Ovary (tissue), 9 donors: ENCODE measurements around the gene HOXB2. TPM values are rescaled to one million over a fixed set of nuclear protein-coding genes. Genes with fewer than 3 reads are reported as not detected.
A peak's percentile ranks its signal among the peaks of the same experiment; 100 is the strongest.

ENCODE experiments used
- DNase-seq, 5 donors: peaks; one replicate each; pipeline ENCODE4 v3.0.0-alpha.2; 2019 to 2020
- H3K27ac ChIP-seq, 2 donors: fragments of 200-600 bp; one replicate each; pipeline versions ENCODE4 v1.5.1 to v1.8.0; 2019 to 2022
- H3K27me3 ChIP-seq: fragments of 200-600 bp; one replicate; pipeline ENCODE4 v1.8.0; 2022
- H3K36me3 ChIP-seq: fragments of 200-600 bp; sonication (generic); one replicate; pipeline ENCODE4 v1.5.1; 2019
- H3K4me1 ChIP-seq: one replicate; pipeline ENCODE4 v1.8.1; 2013; ENCODE audit warnings: mild to moderate bottlenecking, moderate library complexity; ENCODE audit not compliant: insufficient read depth
- H3K4me3 ChIP-seq: fragments of 200-600 bp; sonication (generic); one replicate; pipeline ENCODE4 v1.5.1; 2017
- H3K9me3 ChIP-seq, 2 donors: fragments of 200-600 bp in 1 of 2; sonication (generic) in 1 of 2; one replicate each; pipeline versions ENCODE4 v1.5.1 to v1.8.1; 2013 to 2019; ENCODE audit warnings: mild to moderate bottlenecking in 1 of 2, moderate library complexity in 1 of 2
- CTCF ChIP-seq, 3 donors: fragments of 450-650 bp in 2 of 3; fragments of 200-600 bp in 1 of 3; IDR thresholded peaks; one replicate each; pipeline versions ENCODE4 v1.5.1 to v1.8.0; 2016 to 2022; ENCODE audit warnings: antibody characterized with exemption in 3 of 3, mild to moderate bottlenecking in 1 of 3
- EP300 ChIP-seq: sonication (generic); formaldehyde crosslinking; IDR thresholded peaks from one replicate; pipeline ENCODE4 v1.6.1; 2017; ENCODE audit warnings: antibody characterized with exemption
- POLR2A ChIP-seq: fragments of 450-650 bp; IDR thresholded peaks from one replicate; pipeline ENCODE4 v1.6.1; 2017; ENCODE audit warnings: antibody characterized with exemption, mild to moderate bottlenecking, moderate library complexity
- WGBS, 3 donors: extraction: QIAGEN DNeasy Blood & Tissue Kit in 1 of 3; methylation state at CpG; one replicate each; pipeline versions ENCODE4 v1.1.5 to v1.1.7; 2013 to 2017; 5-methylcytosine and 5-hydroxymethylcytosine counted together
- intact Hi-C, 4 donors: fragments of 100-400 bp; cut with DNase I; formaldehyde crosslinking; loops; one replicate each; pipeline versions ENCODE4 v1.11.0 to v1.15.1; 2022 to 2023
- microRNA counts: library from miRNA; unstranded; fragments of <30 nt; microRNA quantifications from one replicate; lab custom pipeline; 2016
- polyA plus RNA-seq, 2 donors: library from polyadenylated mRNA; stranded (reverse); fragments of 200-250 nt in 1 of 2; fragments of 350-450 nt in 1 of 2; fragmentation: Illumina TruSeq in 1 of 2; extraction: RNeasy Lipid Tissue Mini Kit (QIAGEN cat#74804) in 1 of 2; gene quantifications; one replicate each; pipeline ENCODE4 v1.2.3, GENCODE V29; 2013 to 2014
- total RNA-seq, 7 donors: library from RNA; depleted of rRNA in 2 of 7; stranded (reverse); fragments of >200 nt in 2 of 7; fragmentation: NEBNext Ultra II Directional in 3 of 7; extraction: Animal tissue kit (Norgen Biotek cat#: 25700) in 3 of 7; gene quantifications; one replicate each; pipeline versions ENCODE4 v1.1.0 to v1.2.4, GENCODE V29; 2016 to 2023
- donor health status: DM: no; HTN: no; CAD: no; lungs with moderate emphysema.
- donor health status: DM: no; HTN: no; CAD: no.
- donor health status: Bipolar disorder and iron deficiency.
- donor health status: DM: yes; HTN: yes; CAD: no.
- donor health status: DM: no; HTN: no; CAD: no.
- donor health status: DM: yes; HTN: yes; CAD: no.

Gene HOXB2
- total and polyA plus RNA-seq, 9 donors = 1.2 to 24.5 (median 7.0) TPM

DNA sequence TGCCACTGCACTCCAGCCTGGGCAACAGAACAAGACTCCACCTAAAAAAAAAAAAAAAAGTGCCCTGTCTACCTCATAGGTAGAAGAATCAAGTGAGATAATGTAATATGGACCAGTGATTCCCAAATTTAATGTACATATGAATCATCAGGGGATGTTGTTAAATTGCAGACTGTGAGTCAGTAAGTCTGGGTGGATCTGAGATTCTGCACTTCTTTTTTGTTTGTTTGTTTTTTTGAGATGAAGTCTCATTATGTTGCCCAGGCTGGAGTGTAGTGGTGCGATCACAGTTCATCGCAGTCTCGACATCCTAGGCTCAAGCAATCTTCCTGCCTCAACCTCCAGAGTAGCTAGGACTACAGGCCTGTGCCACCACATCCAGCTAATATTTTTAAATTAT lies 45.7 kb downstream of the HOXB2 start:
- Histone ChIP-seq H3K36me3 (no peaks in the 10 kb centered on the region), H3K4me3 (no peak overlapping the region), H3K27ac (no peak overlapping the region), H3K4me1 (no peaks in the 10 kb centered on the region), H3K27me3 (no peaks in the 10 kb centered on the region), H3K9me3 (peaks cover 0 to 1% of the 10 kb centered on the region in 2 donors)
- TF ChIP-seq POLR2A (no peak), CTCF (IDR thresholded peaks at IDR 0.05) (no peak), EP300 (no peak)
- WGBS, 3 donors = 97 to 99% (median 98%) methylated on average over 3 of the region's 3 CpGs
- intact Hi-C loops = no loop called here
- no peak for DNase-seq

- WGBS, 3 donors = 68 to 77% (median 68%) methylated on average over 6 of the region's 6 CpGs
- Histone ChIP-seq H3K4me1 (no peaks in the 10 kb centered on the region), H3K27me3 (no peaks in the 10 kb centered on the region), H3K4me3 (no peak overlapping the region), H3K36me3 (no peaks in the 10 kb centered on the region), H3K27ac (no peak overlapping the region), H3K9me3 (peaks cover 0 to 4% of the 10 kb centered on the region in 2 donors)
- TF ChIP-seq EP300 (no peak), POLR2A (no peak)
- intact Hi-C loops = no loop called here
- DNase-seq = no peak
Observed at GRCh38 chr17:48498164-48498850, 46.6 kb downstream of the HOXB2 start.

DNA sequence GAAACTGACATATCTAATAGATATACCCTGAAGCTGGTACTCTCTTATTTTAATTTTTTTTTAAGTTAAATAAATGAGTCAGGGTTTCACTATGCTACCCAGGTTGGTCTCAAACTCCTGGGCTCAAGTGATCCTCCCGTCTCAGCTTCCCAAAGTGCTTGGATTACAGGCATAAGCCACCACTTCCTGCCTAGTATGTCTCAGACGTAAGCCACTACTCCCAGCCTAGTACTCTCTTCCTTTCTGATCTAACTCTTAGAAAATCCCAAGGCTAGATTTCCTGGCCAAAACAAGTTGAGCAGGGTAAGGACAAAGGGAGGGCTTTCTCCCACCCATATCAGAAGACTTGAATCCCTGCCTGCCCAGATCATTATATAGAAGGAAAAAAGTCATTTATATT lies 47.8 kb downstream of the HOXB2 start:
- Histone ChIP-seq H3K4me3 (no peak overlapping the region), H3K27me3 (no peaks in the 10 kb centered on the region), H3K4me1 (peaks cover 3% of the 10 kb centered on the region), H3K27ac (no peak overlapping the region), H3K9me3 (peaks cover 0 to 4% of the 10 kb centered on the region in 2 donors), H3K36me3 (no peaks in the 10 kb centered on the region)
- TF ChIP-seq EP300 (no peak), CTCF (IDR thresholded peaks at IDR 0.05) (no peak), POLR2A (no peak)
- DNase-seq = no peak
- intact Hi-C loops = no loop called here
- 33 to 36% (median 33%) methylated on average over 2 of the region's 2 CpGs for WGBS, 3 donors

DNA sequence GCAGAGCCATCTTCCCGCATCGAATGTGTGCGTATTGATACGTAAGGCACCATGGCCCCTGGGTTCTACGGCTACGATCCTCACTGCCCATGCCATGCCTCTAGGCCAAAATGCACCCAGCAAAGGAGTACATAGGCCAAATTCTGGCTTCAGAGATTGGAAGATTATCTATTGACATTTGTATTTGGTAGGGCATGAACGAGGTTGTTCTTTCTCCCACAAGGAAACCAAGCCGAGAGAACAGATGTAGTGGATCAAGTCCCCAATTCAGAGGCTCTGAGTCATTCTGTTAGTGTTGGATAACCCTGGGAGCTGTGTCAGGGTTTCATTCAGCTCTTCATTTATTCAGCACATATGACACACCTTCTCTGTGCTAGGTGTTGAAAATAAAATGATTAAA lies 50.6 kb downstream of the HOXB2 start:
- H3K27ac ChIP-seq = no peak overlapping the region
- intact Hi-C loops = no loop called here
- TF ChIP-seq CTCF (IDR thresholded peaks at IDR 0.05) = no peak
- no peak for TF ChIP-seq EP300
- no peak for TF ChIP-seq POLR2A
- peaks cover 3% of the 10 kb centered on the region for H3K4me1 ChIP-seq
- no peaks in the 10 kb centered on the region for H3K27me3 ChIP-seq
- peaks cover 0 to 4% of the 10 kb centered on the region in 2 donors for H3K9me3 ChIP-seq
- no peaks in the 10 kb centered on the region for H3K36me3 ChIP-seq
- 76 to 88% (median 81%) methylated on average over 8 of the region's 8 CpGs for WGBS, 3 donors
- H3K4me3 ChIP-seq = no peak overlapping the region
- DNase-seq = no peak

MicroRNA genes within 50 kb of the gene (microRNA counts, 767-probe panel; counts per million panel counts)
- microRNA hsa-miR-10a-5p (lab: Ali Mortazavi, UCI) = 530 counts per million, percentile 78 among the panel's probes with 10 or more counts

Other genes starting within 250 kb of the HOXB2 start
- gene SKAP1, start 114.9 kb downstream of the HOXB2 start, total RNA-seq = 1 to 10 TPM in 5 of 7 donors, under 1 TPM in 1, not detected in 1; 0.30 to 6.0 (median 2.4) TPM
- 1 to 10 TPM in 1 of 2 donors, under 1 TPM in 1; 0.70 to 4.8 TPM for gene SKAP1, start 114.9 kb downstream of the HOXB2 start, polyA plus RNA-seq
- not detected for gene HOXB1, start 14.1 kb downstream of the HOXB2 start, total RNA-seq
- not detected for gene HOXB1, start 14.1 kb downstream of the HOXB2 start, polyA plus RNA-seq
- 1 to 10 TPM in 3 of 7 donors, under 1 TPM in 4; 0.18 to 3.4 (median 0.87) TPM for gene HOXB4, start 33.2 kb upstream of the HOXB2 start, total RNA-seq
- 1 to 10 TPM in 1 of 2 donors, under 1 TPM in 1; 0.13 to 1.3 TPM for gene HOXB4, start 33.2 kb upstream of the HOXB2 start, polyA plus RNA-seq
- 10 to 100 TPM in 2 of 7 donors, 1 to 10 TPM in 3, under 1 TPM in 2; 0.43 to 10.7 (median 2.7) TPM for gene HOXB3, start 45.1 kb upstream of the HOXB2 start, total RNA-seq
- gene HOXB3, start 45.1 kb upstream of the HOXB2 start, polyA plus RNA-seq = 1 to 10 TPM in 1 of 2 donors, under 1 TPM in 1; 0.48 to 4.7 TPM
- gene HOXB5, start 48.7 kb upstream of the HOXB2 start, total RNA-seq = 1 to 10 TPM in 2 of 7 donors, under 1 TPM in 4, not detected in 1; 0.20 to 2.8 (median 0.66) TPM
- gene HOXB5, start 48.7 kb upstream of the HOXB2 start, polyA plus RNA-seq = under 1 TPM; 0.04 to 0.53 TPM
- 10 to 100 TPM in 1 of 7 donors, 1 to 10 TPM in 4, under 1 TPM in 2; 0.25 to 10.3 (median 1.7) TPM for gene HOXB6, start 59.9 kb upstream of the HOXB2 start, total RNA-seq
- under 1 TPM; 0.25 to 0.73 TPM for gene HOXB6, start 59.9 kb upstream of the HOXB2 start, polyA plus RNA-seq
- 1 to 10 TPM in 4 of 7 donors, under 1 TPM in 3; 0.23 to 2.9 (median 1.3) TPM for gene HOXB7, start 65.9 kb upstream of the HOXB2 start, total RNA-seq
- 1 to 10 TPM in 1 of 2 donors, under 1 TPM in 1; 0.48 to 6.9 TPM for gene HOXB7, start 65.9 kb upstream of the HOXB2 start, polyA plus RNA-seq
- 1 to 10 TPM in 2 of 7 donors, under 1 TPM in 2, not detected in 3; 0.17 to 2.5 (median 0.97) TPM for gene HOXB8, start 70.2 kb upstream of the HOXB2 start, total RNA-seq
- gene HOXB8, start 70.2 kb upstream of the HOXB2 start, polyA plus RNA-seq = under 1 TPM in 1 of 2 donors, not detected in 1; 0.28 TPM
- under 1 TPM in 4 of 7 donors, not detected in 3; 0.10 to 0.36 (median 0.12) TPM for gene HOXB9, start 81.2 kb upstream of the HOXB2 start, total RNA-seq
- gene HOXB9, start 81.2 kb upstream of the HOXB2 start, polyA plus RNA-seq = under 1 TPM in 1 of 2 donors, not detected in 1; 0.27 TPM
- not detected for gene PRAC1, start 177.4 kb upstream of the HOXB2 start, total RNA-seq
- not detected for gene PRAC1, start 177.4 kb upstream of the HOXB2 start, polyA plus RNA-seq
- gene PRAC2, start 178.1 kb upstream of the HOXB2 start, total RNA-seq = not detected
- gene PRAC2, start 178.1 kb upstream of the HOXB2 start, polyA plus RNA-seq = not detected
- under 1 TPM in 1 of 7 donors, not detected in 6; 0.38 TPM for gene HOXB13, start 183.6 kb upstream of the HOXB2 start, total RNA-seq
- gene HOXB13, start 183.6 kb upstream of the HOXB2 start, polyA plus RNA-seq = not detected